SK-N-SH (cell line): ENCODE results near the gene CMBL.

ENCODE experiments used
- CTCF ChIP-seq: fragments of 200-600 bp; sonication (generic); IDR thresholded peaks from 2 replicates; pipeline ENCODE4 v1.6.1; 2017; ENCODE audit warnings: antibody characterized with exemption, mild to moderate bottlenecking, moderate library complexity
- EP300 ChIP-seq, 2 experiments: IDR thresholded peaks; 2 replicates each; pipeline versions ENCODE4 v1.4.0 to v1.6.1; 2012; ENCODE audit warnings: borderline replicate concordance in 1 of 2, low read depth in 1 of 2, low read length in 1 of 2
- POLR2AphosphoS5 ChIP-seq: IDR thresholded peaks from 2 replicates; pipeline ENCODE4 v1.6.1; 2012; ENCODE audit warnings: low read depth, low read length
- RAD21 ChIP-seq: IDR thresholded peaks from 2 replicates; pipeline ENCODE4 v1.6.1; 2012; ENCODE audit warnings: mild to moderate bottlenecking, low read length
- SIN3A ChIP-seq: IDR thresholded peaks from 2 replicates; pipeline ENCODE4 v1.6.1; 2012; ENCODE audit warnings: low read depth, mild to moderate bottlenecking, low read length, moderate library complexity, borderline replicate concordance

GRCh38 chr5:10289991-10290390 lies 17.7 kb downstream of the CMBL start:
- TF ChIP-seq SIN3A (no peak), CTCF (no peak), EP300 (IDR thresholded peaks at IDR 0.05; ENCODE audit: borderline replicate concordance in 1 of 2, low read depth in 1 of 2, low read length in 1 of 2) (no peak), POLR2AphosphoS5 (no peak), RAD21 (no peak)
